GM12891 (cell line): ENCODE measurements around the gene DTNBP1.
A peak's percentile ranks its signal among the peaks of the same experiment; 100 is the strongest.
"Not testable (repeated sequence)": the region's sequence is repeated elsewhere in the genome, so short reads cannot be mapped to it uniquely, and the experiment has no call there.

Experiments used
- DNase-seq: peaks from one replicate; pipeline ENCODE4 v3.0.0; 2011; ENCODE audit warnings: low spot score; ENCODE audit not compliant: insufficient read length
- FAIRE-seq: peaks from 2 replicates; lab custom pipeline; 2011; peaks lifted over from hg19 to GRCh38; lab: Jason Lieb, UNC
- PAX5 ChIP-seq: IDR thresholded peaks from 2 replicates; pipeline ENCODE4 v1.6.1; 2011; ENCODE audit warnings: low read length, moderate library complexity, mild to moderate bottlenecking; ENCODE audit not compliant: insufficient read depth, severe bottlenecking
- POLR2A ChIP-seq: IDR thresholded peaks from 2 replicates; pipeline ENCODE4 v1.6.1; 2011; ENCODE audit warnings: low read depth, low read length, control low read depth
- POLR2AphosphoS5 ChIP-seq: IDR thresholded peaks from 2 replicates; pipeline ENCODE4 v1.6.1; 2011; ENCODE audit warnings: low read depth, low read length, control low read depth
- POU2F2 ChIP-seq: IDR thresholded peaks from 2 replicates; pipeline ENCODE4 v1.6.1; 2011; ENCODE audit warnings: low read depth, mild to moderate bottlenecking, control low read depth, low read length, moderate library complexity
- SPI1 ChIP-seq: IDR thresholded peaks from 2 replicates; pipeline ENCODE4 v1.6.1; 2011; ENCODE audit warnings: low read depth, low read length, control low read depth
- TAF1 ChIP-seq: IDR thresholded peaks from 2 replicates; pipeline ENCODE4 v1.6.1; 2011; ENCODE audit warnings: low read depth, low read length, control low read depth

Gene DTNBP1

DNA sequence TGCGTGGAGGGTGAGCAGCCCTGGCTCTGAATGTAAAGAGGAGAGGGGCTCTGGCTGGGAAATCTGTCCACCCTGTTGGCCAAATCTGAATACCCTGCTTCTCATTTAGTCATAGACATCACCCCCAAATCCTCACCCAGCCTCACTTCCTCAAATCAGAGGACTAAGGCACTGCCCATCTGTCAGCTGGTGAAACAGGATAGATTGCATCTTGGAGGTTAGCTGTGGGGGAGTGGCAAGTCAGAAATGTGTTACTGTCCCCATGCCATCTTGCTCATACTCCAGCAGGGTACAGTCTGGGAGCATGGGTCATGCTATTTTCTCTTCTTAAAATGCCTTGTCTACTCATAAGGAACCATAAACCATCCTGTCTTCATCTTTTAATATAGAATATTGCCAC lies 9.5 kb upstream of the DTNBP1 start:
- FAIRE-seq (no peak), DNase-seq (no peak)
- TF ChIP-seq POU2F2 (no peak), SPI1 (0 out of 2 replicates have a peak, but pooled peaks have one; percentile 10), POLR2AphosphoS5 (no peak), TAF1 (no peak)

DNA sequence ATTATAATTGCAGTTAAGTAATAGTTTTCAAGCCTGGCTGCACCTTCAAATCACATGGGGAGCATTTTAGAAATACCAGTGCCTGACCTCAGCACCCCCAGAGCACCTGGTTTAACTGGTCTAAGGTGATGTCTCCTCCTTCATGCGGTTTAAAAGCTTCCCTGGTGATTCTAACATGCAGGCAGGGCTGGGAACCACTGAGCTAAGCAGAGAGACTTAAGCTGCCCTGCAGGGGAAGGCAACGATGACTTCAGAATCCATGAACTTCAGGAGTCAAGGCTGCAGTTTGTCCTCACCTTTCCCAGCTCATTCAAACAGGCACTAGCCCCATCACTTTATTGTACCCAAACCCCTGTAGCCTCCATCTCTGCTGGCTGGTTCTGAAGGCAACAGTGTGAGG lies 6.1 kb upstream of the DTNBP1 start:
- DNase-seq (no peak), FAIRE-seq (no peak)
- TF ChIP-seq SPI1, result no peak

DNA sequence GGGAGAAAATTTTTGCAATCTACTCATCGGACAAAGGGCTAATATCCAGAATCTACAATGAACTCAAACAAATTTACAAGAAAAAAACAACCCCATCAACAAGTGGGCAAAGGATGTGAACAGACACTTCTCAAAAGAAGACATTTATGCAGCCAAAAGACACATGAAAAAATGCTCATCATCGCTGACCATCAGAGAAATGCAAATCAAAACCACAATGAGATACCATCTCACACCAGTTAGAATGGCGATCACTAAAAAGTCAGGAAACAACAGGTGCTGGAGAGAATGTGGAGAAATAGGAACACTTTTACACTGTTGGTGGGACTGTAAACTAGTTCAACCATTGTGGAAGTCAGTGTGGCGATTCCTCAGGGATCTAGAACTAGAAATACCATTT lies 4.1 kb upstream of the DTNBP1 start:
- not testable (repeated sequence) for DNase-seq, FAIRE-seq

DNA sequence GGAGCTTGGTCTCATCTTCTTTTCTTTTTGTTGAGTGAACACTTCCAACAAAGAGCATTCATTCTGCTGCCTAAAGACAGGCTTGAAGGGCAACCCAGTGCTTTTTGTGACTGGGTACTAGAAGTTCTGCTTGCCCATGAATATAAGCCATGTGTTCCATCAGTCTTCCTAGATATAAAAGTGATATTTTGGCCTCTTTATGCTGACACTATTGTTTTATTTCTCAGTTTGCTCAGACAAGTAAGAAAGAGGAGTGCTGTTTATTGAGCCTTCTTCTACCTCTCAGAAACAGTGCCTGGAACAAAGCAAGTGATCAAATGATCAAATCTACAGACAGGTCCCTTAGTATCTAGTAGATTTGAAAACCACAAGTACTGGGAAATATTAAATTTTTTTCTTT lies 2.4 kb upstream of the DTNBP1 start:
- TF ChIP-seq POLR2AphosphoS5 (no peak), POU2F2 (no peak), PAX5 (no peak)
- FAIRE-seq, result no peak
- no peak for DNase-seq

DNA sequence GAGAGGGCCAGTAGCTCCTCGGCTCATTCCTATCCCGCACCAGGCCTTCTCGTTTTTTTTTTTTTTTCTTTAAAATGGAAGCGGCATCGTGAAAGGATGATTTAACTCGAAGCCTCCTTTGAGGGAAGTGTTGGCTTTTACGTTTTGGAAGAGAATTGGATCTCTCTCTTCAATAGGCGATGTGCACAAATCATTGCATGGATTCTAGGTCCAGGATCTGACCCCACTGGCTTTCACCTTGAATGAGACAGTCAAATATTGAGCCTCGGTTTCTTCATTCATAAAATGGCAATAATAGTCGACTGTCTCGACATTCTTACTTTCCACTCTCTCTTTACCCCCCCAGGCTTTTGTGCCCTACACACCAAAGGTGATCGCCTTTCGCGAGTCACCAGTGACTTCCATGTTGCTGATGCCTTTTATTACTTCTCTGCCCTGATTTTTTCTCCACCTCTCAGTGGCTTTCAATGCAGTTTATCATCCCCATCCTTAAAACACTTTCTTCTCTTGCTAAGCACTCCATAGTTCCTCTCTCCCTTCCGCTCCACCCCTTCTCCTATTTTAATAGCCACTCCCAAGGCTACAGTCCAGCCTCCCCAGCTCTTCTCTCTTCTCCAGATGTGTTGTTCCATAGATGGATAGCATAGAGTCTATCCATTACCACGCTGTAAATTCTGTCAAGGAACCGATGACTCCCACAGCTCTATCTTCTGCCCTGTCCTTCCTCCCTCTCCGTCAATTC lies 473 bp upstream of the DTNBP1 start:
- TF ChIP-seq PAX5 (no peak), TAF1 (no peak), POLR2A (no peak), POU2F2 (no peak), SPI1 (no peak), POLR2AphosphoS5 (no peak)
- DNase-seq, result no peak
- FAIRE-seq, result no peak

DNA sequence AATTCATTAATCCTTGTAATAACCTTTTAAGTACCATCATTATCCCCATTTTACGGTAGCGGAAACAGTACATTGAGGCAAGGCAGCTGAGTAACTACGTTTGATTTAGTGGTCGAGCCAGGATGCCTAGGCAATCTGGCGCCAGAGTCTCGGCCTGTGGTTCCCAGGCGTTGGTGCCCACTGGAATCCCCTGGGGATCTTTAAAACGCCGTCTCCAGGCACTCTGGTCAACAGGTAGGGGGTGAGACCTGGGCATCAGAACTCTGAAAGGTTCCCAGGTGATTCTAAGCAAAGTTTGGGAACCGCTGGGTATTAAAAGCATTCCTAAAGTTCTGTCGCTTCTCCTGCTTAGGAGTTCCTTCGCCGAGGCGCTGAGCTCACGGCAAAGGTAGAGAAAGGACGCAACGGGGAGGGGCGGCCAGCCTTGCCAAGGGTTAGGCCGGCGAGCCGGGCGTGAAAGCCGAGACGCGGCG lies 939 bp downstream of the DTNBP1 start:
- no peak for FAIRE-seq
- no peak for DNase-seq
- TF ChIP-seq POU2F2, result no peak
- TF ChIP-seq TAF1, result no peak
- TF ChIP-seq POLR2AphosphoS5, result no peak
- no peak for TF ChIP-seq PAX5
- no peak for TF ChIP-seq SPI1

DNA sequence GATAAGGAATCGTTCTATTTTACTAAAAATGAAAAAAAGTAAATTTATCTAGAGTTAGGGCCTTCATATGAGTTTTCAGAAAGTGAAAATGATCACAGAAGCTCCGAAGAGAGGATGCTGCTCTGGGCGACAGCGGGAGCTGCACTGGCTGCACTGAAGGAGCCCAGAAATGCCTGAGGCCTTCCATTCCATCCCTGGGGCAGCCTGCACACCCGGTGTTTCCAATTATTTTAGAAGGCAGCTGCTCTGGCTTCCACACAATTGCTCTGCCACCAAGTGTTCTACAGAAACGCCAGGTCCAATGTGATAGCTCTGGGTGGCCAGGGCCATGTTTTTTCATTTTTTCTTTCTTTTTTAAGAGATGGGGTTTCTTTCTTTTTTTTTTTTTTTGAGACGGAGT lies 3.6 kb downstream of the DTNBP1 start:
- DNase-seq (no peak), FAIRE-seq (no peak)
- TF ChIP-seq POU2F2 (no peak), POLR2AphosphoS5 (no peak), SPI1 (no peak), TAF1 (no peak), PAX5 (no peak), POLR2A (no peak)

DNA sequence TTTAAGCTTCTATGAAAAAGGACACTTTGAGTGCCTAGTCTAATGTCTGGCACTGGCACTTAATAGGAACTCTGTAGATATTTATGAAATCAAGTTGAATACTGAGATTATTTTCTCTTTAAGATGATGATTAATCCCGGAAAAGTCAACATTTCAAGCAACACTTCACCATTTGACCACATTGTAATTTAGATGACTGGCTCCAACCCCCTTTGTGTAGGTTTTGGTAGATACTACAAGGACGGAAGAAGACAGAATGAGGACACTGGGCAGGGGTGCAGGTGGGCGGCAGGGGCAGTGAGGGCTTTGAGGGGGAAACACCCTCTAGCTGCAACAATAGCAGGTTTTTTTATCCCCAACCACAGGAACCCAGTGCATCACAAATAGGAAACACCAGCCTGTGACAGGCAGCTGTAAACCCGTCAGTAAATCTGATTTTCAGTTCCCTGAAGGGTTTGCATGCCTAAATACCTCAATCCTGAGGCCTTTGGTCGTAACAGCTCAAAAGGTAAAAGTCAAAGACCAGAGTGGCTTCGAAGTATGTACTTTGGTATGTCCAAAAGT lies 4.6 kb downstream of the DTNBP1 start:
- DNase-seq, result no peak
- FAIRE-seq, result peak; percentile 90
- TF ChIP-seq POLR2AphosphoS5 (no peak), POU2F2 (peak; percentile 64), SPI1 (peak; percentile 78)

DNA sequence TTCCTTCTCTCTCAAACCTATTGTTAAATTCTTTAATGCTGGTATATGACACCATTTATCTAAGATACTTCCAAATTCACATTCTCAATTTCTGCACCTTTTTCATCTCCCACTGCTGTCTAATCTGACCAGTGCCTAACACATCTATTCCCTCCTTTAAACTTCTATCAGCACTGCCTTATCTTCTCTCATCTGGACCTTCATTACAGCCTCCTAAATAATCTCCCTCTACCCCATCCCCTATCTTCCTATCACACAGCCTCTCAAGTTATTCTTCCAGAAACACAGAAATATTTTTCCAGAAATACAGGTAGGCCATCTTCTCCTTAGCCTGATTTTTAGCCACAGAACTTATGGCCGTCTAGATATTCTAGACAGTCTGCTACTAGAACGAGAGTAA lies 5.5 kb downstream of the DTNBP1 start:
- no peak for FAIRE-seq
- TF ChIP-seq SPI1, result no peak
- DNase-seq, result no peak

DNA sequence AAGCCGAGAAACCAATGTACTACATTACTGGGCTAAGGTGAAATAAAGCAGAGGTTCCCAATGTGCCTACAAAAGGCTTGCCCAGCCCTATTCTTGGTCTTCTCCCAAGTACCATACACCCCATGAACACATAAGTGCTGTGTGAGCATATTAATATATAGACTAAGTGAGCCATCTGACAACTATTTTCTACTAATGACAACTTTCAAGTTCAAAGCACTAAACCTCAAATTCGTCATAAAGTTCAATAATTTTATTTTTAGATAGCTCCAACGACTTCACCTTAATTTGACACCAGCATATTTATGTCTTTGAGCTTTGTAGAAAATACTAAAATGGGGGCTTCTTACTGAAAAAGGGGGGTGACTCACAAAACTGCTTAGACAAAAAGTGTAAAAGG lies 6.7 kb downstream of the DTNBP1 start:
- DNase-seq, result no peak
- TF ChIP-seq POLR2A, result no peak
- TF ChIP-seq TAF1, result no peak
- no peak for FAIRE-seq

DNA sequence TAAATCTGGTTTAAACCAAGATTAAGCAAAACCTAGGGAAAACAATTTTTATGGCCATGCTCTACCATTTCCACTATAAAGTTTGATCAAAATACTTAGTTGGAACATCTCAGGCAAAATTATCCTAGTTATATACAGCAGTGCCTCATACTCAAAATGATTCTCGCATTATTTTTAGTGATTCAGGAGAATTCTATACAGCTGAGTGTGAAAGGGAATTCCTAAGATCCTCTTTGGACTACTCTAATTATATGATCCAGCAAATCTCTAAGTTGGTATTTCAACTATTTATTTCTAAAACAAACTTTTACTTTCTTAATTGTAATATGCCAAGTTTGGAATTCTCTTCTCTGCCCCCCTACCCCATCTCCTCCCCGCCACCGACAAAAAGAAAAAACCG lies 8.6 kb downstream of the DTNBP1 start:
- no peak for TF ChIP-seq TAF1
- DNase-seq (no peak), FAIRE-seq (no peak)
